GM19467 (cell line): ENCODE measurements around the gene SLC27A2.
A peak's percentile ranks its signal among the peaks of the same experiment; 100 is the strongest.

Source experiments
- ATAC-seq: cut with Tn5 transposase; IDR thresholded peaks from one replicate; pipeline ENCODE4 v1.9.1; 2021; ENCODE audit warnings: mild to moderate bottlenecking, moderate library complexity; ENCODE audit not compliant: unreplicated experiment

The SLC27A2 gene

GRCh38 chr15:50233192-50233736, 51.3 kb downstream of the SLC27A2 start:
- ATAC-seq = no peak

DNA sequence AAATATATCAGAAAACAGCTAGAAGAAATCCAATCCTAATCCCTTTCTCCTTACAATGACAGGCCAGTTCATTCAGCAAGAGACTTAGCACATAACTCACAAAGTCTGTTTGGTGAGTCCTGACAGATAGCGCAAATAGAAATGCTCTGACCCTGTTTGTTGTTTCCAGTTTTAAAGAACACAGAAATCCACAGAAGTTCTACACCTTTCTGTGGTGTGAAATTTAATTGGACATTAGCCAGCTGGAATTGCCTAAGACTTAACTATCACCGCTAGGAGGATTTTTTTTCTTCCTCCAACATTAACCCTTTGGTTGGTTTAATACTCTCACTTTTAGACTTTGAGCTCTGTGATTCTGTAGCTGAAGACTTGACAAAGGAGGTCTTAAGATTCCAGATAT, 52.8 kb downstream of the SLC27A2 start:
- ATAC-seq = no peak

DNA sequence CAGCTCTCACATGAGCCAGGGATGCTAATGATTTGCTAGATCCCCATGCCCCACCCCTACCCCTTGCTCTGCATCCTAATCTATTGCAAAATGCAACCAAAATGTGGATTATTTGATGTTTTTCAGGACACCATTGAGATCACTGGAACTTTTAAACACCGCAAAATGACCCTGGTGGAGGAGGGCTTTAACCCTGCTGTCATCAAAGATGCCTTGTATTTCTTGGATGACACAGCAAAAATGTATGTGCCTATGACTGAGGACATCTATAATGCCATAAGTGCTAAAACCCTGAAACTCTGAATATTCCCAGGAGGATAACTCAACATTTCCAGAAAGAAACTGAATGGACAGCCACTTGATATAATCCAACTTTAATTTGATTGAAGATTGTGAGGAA, 53.8 kb downstream of the SLC27A2 start:
- ATAC-seq = no peak

DNA sequence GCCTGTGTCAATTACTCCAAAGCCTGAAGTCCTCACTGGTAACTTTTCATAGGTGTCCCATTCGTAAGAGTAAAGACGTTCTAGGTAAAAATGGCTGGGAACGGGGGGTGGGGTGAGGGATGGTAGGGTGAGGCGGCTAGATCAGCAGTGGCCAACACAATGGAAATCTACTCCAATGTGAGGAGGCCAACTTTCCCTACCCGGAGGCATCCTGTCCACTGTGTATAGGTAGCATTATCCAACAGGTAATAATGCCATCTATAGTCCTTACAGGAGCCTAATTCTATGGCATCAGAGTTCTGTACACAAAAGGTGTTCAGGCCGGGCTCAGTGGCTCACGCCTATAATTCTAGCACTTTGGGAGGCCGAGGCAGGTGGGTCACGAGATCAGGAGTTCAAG, 54.4 kb downstream of the SLC27A2 start:
- ATAC-seq = no peak

DNA sequence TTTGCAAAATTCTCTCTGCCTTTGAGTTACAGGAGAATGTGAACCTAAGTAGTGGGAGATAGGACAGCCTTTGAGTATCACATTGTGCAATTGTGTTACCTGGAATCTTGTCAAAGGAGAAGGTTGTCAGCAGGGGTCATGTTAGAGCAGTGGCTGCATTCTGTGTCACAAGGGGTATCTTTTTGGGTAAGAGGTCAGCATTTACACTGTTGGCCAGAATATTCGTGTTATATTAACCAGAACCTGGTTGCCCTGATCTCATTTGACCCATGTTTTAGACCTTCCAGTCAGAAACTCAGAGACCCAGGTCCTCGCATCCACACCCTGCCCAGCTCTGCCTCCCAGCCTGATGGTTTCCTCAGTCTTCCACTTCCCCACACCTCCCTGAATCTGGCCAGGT, 56.3 kb downstream of the SLC27A2 start:
- no peak for ATAC-seq

- no peak for ATAC-seq
Observed at GRCh38 chr15:50241684-50242450, 59.9 kb downstream of the SLC27A2 start.

DNA sequence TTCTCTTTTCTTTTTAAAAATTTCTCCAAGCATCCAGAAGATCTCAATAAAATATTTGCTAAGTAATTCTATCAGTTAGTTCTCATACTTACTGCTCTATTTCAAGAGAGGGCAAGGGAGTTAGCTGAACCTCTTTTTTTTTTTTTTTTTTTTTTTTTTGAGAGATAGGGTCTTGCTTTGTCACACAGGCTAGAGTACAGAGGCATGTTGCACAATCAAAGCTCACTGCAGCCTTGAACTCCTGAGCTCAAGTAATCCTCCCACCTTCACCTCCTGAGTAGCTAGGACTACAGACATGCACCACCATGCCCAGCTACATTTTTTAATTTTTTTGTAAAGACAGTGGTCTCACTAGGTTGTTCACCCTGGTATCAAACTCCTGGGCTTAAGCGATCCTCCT, 62.2 kb downstream of the SLC27A2 start:
- ATAC-seq = no peak

- ATAC-seq = no peak
Observed at GRCh38 chr15:50244959-50245624, 63.1 kb downstream of the SLC27A2 start.

GRCh38 chr15:50246631-50247030, 64.6 kb downstream of the SLC27A2 start:
- ATAC-seq = no peak

GRCh38 chr15:50247819-50248655, 66.0 kb downstream of the SLC27A2 start:
- peak; percentile 95 for ATAC-seq

DNA sequence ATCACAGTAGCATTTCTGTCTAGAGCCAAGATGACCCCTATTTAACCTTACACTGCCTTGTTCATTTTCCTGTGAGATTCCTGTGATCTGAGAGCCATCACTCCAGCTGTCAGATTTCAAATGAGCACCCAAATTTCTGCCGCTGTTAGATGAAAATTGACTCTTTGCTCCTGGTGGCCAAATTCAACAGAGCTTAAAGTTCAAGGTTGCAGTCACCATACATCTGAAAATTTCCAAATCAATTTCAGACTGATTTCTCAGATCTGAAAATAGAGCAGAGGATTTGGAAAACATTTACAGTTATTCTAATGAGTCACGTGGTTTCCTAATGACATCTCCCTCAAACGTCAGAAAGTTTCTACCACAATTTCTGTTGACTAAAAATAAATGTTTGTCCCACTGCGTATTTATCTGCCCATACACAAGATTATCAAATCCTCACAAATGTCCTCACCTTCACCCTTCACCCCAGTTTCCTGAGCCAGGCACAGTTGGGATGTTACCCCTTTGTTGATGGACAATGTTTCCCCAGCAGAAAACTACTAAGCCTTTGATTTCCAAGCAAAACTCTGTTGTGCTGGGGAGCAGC, 67.1 kb downstream of the SLC27A2 start:
- ATAC-seq = no peak

- ATAC-seq = no peak
Observed at GRCh38 chr15:50249704-50250103, 67.7 kb downstream of the SLC27A2 start.

DNA sequence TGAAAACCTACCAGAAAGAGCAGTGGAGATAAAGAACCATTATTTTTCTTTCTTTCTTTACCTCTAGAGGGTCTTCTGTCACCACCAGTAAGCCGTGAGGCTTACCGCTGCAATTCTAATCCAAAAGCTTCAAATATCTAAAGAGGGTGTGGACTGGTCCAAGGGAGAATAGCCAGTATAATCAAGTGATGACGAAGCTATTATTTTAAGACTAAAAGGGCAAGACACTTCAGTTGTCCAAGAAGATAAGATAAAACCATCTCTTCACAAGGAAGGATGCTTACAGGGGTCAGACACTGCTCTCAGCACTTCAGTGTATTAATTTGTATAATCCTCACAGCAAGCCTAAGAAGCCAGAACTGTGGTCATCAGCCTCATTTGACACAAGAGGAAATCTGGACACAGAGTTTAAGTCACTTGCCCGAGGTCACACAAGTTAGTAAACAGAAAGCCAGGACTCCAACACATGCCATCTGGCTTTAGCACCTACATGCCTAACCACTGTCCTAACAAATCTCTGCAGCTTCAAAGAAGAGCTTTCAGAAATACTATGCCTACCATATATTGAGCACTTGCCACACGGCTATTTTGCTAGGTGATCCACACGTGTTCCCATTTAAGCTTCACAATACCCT, 68.9 kb downstream of the SLC27A2 start:
- ATAC-seq = no peak

DNA sequence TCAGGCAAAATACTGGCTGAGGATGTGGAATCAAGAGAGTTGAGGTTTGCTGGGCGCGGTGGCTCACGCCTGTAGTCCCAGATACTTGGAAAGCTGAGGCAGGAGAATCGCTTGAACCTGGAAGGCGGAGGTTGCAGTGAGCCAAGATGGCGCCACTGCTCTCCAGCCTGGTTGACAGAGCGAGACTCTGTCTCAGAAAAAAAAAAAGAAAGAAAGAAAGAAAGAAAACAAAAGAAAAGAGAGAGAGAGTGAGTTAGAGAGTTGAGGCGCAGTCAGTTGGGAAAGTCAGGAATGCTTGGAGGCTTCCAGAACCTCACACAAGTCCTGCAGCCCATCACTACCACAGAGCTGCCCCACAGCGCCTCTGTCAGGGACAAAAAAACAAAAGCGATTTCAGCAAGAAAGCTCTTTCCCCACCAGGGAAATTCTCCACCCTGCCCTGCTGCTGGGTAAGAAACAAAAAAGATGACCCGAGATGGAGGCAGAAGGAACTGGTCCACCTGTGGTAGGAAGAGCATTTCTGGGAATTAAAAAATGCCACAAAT, 69.7 kb downstream of the SLC27A2 start:
- no peak for ATAC-seq

- ATAC-seq = no peak
Observed at GRCh38 chr15:50252556-50252955, 70.6 kb downstream of the SLC27A2 start.

DNA sequence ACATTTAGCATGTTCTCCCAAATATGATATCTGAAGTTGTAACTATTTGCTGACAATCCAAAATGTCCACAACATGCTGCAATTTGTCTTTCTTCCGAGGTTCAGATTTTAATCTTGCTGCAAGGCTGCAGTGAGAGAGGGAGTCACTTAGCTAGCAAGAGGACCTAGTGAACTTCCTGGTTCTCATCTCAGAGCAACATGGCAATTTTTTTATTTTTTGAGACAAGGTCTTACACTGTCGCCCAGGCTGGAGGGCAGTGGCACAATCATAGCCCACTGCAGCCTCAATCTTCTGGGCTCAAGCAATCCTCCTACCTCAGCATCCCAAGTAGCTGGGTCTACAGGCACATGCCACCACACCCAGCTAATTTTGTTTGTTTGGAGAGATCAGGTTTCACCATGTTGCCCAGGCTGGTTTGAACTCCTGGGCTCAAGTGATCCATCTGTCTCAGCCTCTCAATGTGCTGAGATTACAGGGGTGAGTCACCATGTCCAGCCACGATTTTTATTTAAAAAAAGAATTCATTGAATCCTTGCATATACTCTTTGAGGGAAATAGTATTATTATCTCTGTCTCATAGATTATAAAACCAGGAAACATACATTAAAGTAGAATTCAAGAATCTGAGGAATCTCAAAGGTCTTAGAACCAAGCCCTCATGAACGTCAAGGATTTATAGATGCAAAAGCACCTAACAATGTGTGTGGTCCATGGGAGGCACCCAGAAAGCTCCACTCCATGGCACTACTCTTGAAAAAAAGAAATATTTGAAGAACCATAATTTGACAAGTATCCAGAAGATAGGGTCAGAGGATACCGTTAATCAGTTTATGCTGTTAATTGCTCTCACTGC, 74.4 kb downstream of the SLC27A2 start:
- ATAC-seq = no peak

DNA sequence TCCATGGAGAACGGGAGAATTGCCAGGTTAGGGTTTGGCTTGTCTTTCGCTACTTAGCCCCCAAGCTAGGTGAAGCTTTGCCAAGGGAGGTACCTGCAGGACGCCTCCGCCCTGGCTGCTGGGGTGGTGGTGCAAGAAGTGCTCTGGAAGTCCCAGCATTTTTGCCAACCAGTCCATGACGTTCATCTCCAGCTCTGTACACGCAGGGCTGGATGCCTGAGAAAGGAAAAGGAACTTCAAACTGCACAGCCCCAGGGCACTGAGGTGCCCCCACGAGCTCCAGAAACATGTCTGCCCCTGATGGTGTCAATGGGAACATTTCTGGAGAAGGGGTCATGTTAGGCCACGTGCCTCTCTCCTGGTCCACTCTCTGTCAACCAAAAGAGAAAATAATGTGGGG, 75.3 kb downstream of the SLC27A2 start:
- ATAC-seq = no peak

DNA sequence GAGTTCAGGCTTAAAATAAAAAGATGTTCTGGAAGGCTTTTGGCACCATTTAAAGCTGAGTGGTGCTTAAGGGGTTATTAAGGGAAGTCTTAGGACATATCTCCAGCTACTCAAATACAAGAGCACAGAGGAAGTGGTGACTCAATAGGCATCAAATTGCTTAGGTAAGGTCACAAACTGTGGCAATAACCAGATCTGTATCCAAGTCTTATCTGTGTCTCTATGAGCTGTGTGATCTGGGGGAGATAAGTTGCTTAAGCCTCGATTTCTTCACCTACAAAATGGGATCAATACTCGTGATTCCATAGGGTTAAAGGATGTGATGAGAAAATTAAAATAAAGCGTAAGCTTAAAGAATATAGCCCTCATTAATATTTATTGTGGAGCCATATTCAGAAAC, 75.9 kb downstream of the SLC27A2 start:
- no peak for ATAC-seq

DNA sequence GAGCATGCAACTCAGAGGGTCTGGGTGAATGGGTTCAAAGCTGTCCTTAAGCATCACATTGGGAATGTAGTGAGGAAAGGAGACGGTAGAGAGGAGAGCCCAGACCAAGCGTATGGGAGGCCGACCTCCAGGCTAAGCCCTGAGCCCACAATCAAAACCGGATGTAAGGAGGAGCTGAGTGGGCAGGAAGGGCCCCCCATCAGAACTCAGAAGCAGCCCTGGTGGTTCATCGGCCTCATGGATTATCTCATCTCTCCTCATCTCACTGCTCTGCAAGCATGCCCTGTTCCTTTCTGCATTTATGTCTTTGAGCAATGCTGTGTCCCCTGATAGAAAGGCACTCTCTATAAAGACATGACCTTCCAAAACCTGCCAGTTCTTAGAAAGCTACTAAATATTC, 77.3 kb downstream of the SLC27A2 start:
- ATAC-seq = no peak
